ENCODE results near the gene SNAPC5. TPM values are rescaled to one million over a fixed set of nuclear protein-coding genes. Genes with fewer than 3 reads are reported as not detected.

The SNAPC5 gene
- total RNA-seq, 1 experiment from 2014 or later: 17.9 TPM

GRCh38 chr15:66489179-66489791, 8.3 kb downstream of the SNAPC5 start:
- ChIA-PET POLR2A (ENCODE audit: unreplicated experiment) (no interaction called here), CTCF (no interaction called here)
- Histone ChIP-seq H3K4me2 (no peak overlapping the region), H3K4me1 (replicated peaks; ENCODE audit: insufficient read depth) (peaks cover 22% of the 10 kb centered on the region), H3F3A (ENCODE audit: insufficient read depth, low read depth) (peaks cover 17% of the 10 kb centered on the region; the same call in 1 of the 2 replicates), H3K79me2 (ENCODE audit: low read depth) (no peaks in the 10 kb centered on the region), H3K27me3 (ENCODE audit: insufficient read depth, low read depth) (no peaks in the 10 kb centered on the region), H4K20me1 (ENCODE audit: insufficient read depth) (no peaks in the 10 kb centered on the region), H3K9me3 (ENCODE audit: insufficient read depth, low read depth) (no peaks in the 10 kb centered on the region), H2AFZ (no peak overlapping the region), H3K9me2 (ENCODE audit: insufficient read depth) (no peaks in the 10 kb centered on the region), H3K27ac (no peak overlapping the region), H3K4me3 (no peak overlapping the region), H3K36me3 (ENCODE audit: low read depth) (peaks cover 7% of the 10 kb centered on the region; the same call in 1 of the 2 replicates)
- TF ChIP-seq EZH2 (IDR thresholded peaks at IDR 0.05; ENCODE audit: low read depth) (no peak), CTCF (conservative IDR thresholded peaks at IDR 0.05) (no peak)
- intact Hi-C loops (cut with micrococcal nuclease; ENCODE audit: unreplicated experiment): no loop called here
- no peak for DNase-seq
- no TSS peak for BruUV-seq (replicated peaks)

GRCh38 chr15:66488525-66488924, 9.0 kb downstream of the SNAPC5 start:
- DNase-seq: no peak
- Histone ChIP-seq H3K4me3 (no peak overlapping the region), H2AFZ (no peak overlapping the region), H3K9me3 (ENCODE audit: insufficient read depth, low read depth) (no peaks in the 10 kb centered on the region), H4K20me1 (ENCODE audit: insufficient read depth) (no peaks in the 10 kb centered on the region), H3K4me1 (replicated peaks; ENCODE audit: insufficient read depth) (peaks cover 30% of the 10 kb centered on the region), H3K27ac (no peak overlapping the region), H3K9me2 (ENCODE audit: insufficient read depth) (no peaks in the 10 kb centered on the region), H3K4me2 (no peak overlapping the region), H3K27me3 (ENCODE audit: insufficient read depth, low read depth) (no peaks in the 10 kb centered on the region), H3K36me3 (ENCODE audit: low read depth) (peaks cover 7% of the 10 kb centered on the region; the same call in 1 of the 2 replicates), H3F3A (ENCODE audit: insufficient read depth, low read depth) (peaks cover 25% of the 10 kb centered on the region; the same call in 1 of the 2 replicates), H3K79me2 (ENCODE audit: low read depth) (no peaks in the 10 kb centered on the region)
- CTCF ChIA-PET: no interaction called here
- no TSS peak for BruUV-seq (replicated peaks)
- POLR2A ChIA-PET (ENCODE audit: unreplicated experiment): no interaction called here
- TF ChIP-seq CTCF (conservative IDR thresholded peaks at IDR 0.05) (no peak), EZH2 (IDR thresholded peaks at IDR 0.05; ENCODE audit: low read depth) (no peak)
- intact Hi-C loops (cut with micrococcal nuclease; ENCODE audit: unreplicated experiment): no loop called here

- CTCF ChIA-PET: no interaction called here
- BruUV-seq (replicated peaks): no TSS peak
- no peaks in the 10 kb centered on the region for H4K20me1 ChIP-seq (ENCODE audit: insufficient read depth)
Observed at GRCh38 chr15:66486887-66487286, 10.7 kb downstream of the SNAPC5 start.

More at GRCh38 chr15:66486887-66487286, 10.7 kb downstream of the SNAPC5 start:
- Histone ChIP-seq H3K27me3 (ENCODE audit: insufficient read depth, low read depth) (no peaks in the 10 kb centered on the region), H3K4me3 (no peak overlapping the region), H3K27ac (no peak overlapping the region), H3K79me2 (ENCODE audit: low read depth) (no peaks in the 10 kb centered on the region), H3K4me2 (no peak overlapping the region), H2AFZ (no peak overlapping the region), H3K36me3 (ENCODE audit: low read depth) (no peaks in the 10 kb centered on the region; the same call in 1 of the 2 replicates), H3K4me1 (replicated peaks; ENCODE audit: insufficient read depth) (peaks cover 41% of the 10 kb centered on the region), H3K9me3 (ENCODE audit: insufficient read depth, low read depth) (no peaks in the 10 kb centered on the region), H3K9me2 (ENCODE audit: insufficient read depth) (no peaks in the 10 kb centered on the region), H3F3A (ENCODE audit: insufficient read depth, low read depth) (peaks cover 28% of the 10 kb centered on the region; the same call in 1 of the 2 replicates)
- DNase-seq: no peak
- no peak for TF ChIP-seq EZH2 (IDR thresholded peaks at IDR 0.05; ENCODE audit: low read depth)
- TF ChIP-seq CTCF (conservative IDR thresholded peaks at IDR 0.05): no peak
- POLR2A ChIA-PET (ENCODE audit: unreplicated experiment): no interaction called here
- intact Hi-C loops (cut with micrococcal nuclease; ENCODE audit: unreplicated experiment): no loop called here
